IPS DF 6.9 (cell line): ENCODE results near the gene TMEM150A.

Experiments used
- DNase-seq: peaks from one replicate; pipeline ENCODE4 v3.0.0-alpha.2; 2013; ENCODE audit warnings: low read depth, low spot score
- H3K27ac ChIP-seq: one replicate; pipeline ENCODE4 v1.5.1; 2013; ENCODE audit warnings: low read length, control low read depth
- H3K27me3 ChIP-seq: 2 replicates; pipeline ENCODE4 v1.6.1; 2013; ENCODE audit warnings: mild to moderate bottlenecking, low read length; ENCODE audit not compliant: control insufficient read depth, insufficient read depth
- H3K36me3 ChIP-seq: 2 replicates; pipeline ENCODE4 v1.6.1; 2013; ENCODE audit warnings: low read length; ENCODE audit not compliant: control insufficient read depth, insufficient read depth
- H3K4me1 ChIP-seq: 2 replicates; pipeline ENCODE4 v1.6.1; 2013; ENCODE audit warnings: low read length; ENCODE audit not compliant: control insufficient read depth, insufficient read depth
- H3K4me3 ChIP-seq: 2 replicates; pipeline ENCODE4 v1.5.1; 2013; ENCODE audit warnings: mild to moderate bottlenecking, low read length
- H3K9me3 ChIP-seq: 2 replicates; pipeline ENCODE4 v1.6.1; 2013; ENCODE audit warnings: low read length, inconsistent platforms; ENCODE audit not compliant: control insufficient read depth, insufficient read depth
- WGBS: extraction: QIAGEN DNeasy Blood & Tissue Kit; methylation state at CpG from one replicate; pipeline ENCODE4 v1.1.7; 2013; ENCODE audit warnings: mixed read lengths, missing lambda C conversion rate; ENCODE audit not compliant: insufficient read length, insufficient coverage; 5-methylcytosine and 5-hydroxymethylcytosine counted together

TMEM150A gene, protein sequence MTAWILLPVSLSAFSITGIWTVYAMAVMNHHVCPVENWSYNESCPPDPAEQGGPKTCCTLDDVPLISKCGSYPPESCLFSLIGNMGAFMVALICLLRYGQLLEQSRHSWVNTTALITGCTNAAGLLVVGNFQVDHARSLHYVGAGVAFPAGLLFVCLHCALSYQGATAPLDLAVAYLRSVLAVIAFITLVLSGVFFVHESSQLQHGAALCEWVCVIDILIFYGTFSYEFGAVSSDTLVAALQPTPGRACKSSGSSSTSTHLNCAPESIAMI

DNA sequence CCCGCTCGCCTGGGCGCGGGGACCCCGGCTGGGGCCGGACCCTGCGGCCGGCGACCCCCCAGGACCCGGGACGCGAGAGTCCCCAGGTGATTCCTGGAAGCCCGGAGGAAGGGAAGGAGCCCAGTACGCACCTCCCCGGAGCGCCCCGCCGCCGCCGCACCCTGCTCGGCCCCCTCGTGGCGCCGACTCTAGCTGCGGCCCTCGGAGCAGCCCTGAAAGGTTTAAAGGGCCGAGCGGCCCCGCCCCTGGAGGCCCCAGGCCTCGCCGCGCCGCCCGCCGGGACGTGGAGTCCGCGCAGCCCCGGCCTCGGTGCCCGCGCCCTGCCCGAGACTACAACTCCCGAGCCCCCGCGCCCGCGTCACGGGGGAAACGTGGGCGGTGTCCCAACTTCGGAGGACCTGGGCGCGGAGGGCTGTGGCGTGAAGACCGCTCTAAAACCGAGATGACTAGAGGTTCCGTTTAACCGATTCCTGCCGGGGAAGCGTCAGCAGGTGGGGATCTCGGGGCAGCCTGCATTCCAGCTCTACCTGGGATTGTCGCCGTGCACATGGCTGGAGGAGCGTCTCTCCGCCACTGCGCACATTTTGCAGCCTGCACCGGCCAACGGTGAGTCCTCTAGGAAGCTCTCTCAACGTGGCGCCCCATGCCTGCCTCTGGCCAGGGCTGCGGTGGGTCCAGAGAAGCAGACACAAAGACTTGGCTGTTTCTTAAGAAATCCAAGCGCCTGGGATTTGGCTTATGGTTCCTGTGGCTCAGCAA is at the start of gene TMEM150A:
TMEM150A (minus strand) TSS at position 223 of the 759 bp plus-strand sequence. CDS start 750 bp downstream, outside the sequence.
- Histone ChIP-seq H3K36me3 (no peaks in the 10 kb centered on the region), H3K9me3 (no peaks in the 10 kb centered on the region), H3K4me1 (peaks cover 3% of the 10 kb centered on the region; the same call in 1 of the 2 replicates), H3K4me3 (peak within 1 kb of the TSS; percentile 98), H3K27ac (no peak within 1 kb of the TSS), H3K27me3 (no peaks in the 10 kb centered on the region)
- peak; percentile 66 for DNase-seq
- no CpG with 5 or more reads among the region's 73 CpGs for WGBS

DNA sequence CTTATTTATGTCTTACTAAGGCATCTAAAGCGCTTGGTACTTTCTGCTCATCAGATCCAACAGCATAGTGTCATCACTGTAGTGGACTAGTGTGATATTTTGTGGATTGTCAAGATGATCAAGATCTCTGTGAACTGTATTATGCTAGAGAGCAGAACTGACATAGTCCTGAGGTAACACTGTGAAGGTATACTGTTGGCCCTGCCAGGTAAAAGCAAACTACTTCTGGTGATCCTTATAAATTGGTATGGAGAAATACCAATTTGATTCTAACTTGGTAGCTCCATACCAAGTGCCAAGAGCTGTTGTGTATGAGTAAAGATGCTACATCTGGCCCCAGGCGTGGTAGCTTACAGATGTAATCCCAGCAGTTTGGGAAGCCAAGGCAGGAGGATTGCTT is 49.6 kb upstream of the TMEM150A start:
- Histone ChIP-seq H3K4me3 (no peak overlapping the region), H3K4me1 (no peaks in the 10 kb centered on the region), H3K27ac (no peak overlapping the region), H3K27me3 (no peaks in the 10 kb centered on the region), H3K36me3 (peaks cover 27% of the 10 kb centered on the region; the same call in 1 of the 2 replicates), H3K9me3 (no peaks in the 10 kb centered on the region)
- no peak for DNase-seq
- WGBS, result no CpG with 5 or more reads among the region's 2 CpGs

DNA sequence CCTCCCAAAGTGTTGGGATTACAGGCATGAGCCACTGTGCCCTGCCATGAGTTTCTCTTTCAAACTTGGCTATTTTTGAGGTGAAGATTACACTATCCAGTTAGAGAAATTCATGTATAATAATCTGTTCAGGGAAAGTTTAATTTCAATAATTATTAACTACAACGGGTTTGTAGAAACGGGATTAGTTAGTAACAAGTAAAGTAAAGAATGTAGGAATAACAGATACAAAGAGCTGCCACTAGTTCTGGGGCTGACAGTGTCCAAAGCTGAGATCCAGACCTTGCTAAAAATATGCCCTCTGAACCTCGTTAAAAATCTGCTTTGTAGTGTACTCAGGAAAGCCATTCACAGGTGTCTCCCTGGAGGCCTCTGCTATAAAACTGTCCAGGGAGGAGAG is 48.6 kb upstream of the TMEM150A start:
- Histone ChIP-seq H3K4me3 (no peak overlapping the region), H3K4me1 (no peaks in the 10 kb centered on the region), H3K9me3 (no peaks in the 10 kb centered on the region), H3K36me3 (peaks cover 28% of the 10 kb centered on the region; the same call in 1 of the 2 replicates), H3K27ac (no peak overlapping the region), H3K27me3 (no peaks in the 10 kb centered on the region)
- no peak for DNase-seq
- 100% methylated on average over 2 of the region's 3 CpGs for WGBS

DNA sequence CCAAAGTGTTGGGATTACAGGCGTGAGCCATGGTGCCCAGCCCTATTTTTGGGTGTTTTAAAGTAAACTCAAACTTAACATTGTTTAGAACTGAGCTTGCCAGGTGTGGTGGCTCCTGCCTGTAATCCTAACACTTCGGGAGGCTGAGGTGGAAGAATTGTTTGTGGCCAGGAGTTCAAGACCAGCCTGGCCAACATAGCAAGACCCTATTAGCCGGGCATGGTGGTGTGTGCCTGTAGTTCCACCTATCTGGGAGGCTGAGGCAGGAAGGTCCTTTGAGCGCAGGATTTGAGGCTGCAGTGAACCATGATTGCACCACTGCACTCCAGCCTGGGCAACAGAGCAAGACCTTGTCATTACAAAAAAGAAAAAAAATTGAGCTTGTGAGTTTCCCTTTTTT is 48.0 kb upstream of the TMEM150A start:
- DNase-seq, result no peak
- WGBS, result no CpG with 5 or more reads among the region's 4 CpGs
- Histone ChIP-seq H3K27ac (no peak overlapping the region), H3K27me3 (no peaks in the 10 kb centered on the region), H3K9me3 (no peaks in the 10 kb centered on the region), H3K4me1 (no peaks in the 10 kb centered on the region), H3K4me3 (no peak overlapping the region), H3K36me3 (peaks cover 32% of the 10 kb centered on the region; the same call in 1 of the 2 replicates)

DNA sequence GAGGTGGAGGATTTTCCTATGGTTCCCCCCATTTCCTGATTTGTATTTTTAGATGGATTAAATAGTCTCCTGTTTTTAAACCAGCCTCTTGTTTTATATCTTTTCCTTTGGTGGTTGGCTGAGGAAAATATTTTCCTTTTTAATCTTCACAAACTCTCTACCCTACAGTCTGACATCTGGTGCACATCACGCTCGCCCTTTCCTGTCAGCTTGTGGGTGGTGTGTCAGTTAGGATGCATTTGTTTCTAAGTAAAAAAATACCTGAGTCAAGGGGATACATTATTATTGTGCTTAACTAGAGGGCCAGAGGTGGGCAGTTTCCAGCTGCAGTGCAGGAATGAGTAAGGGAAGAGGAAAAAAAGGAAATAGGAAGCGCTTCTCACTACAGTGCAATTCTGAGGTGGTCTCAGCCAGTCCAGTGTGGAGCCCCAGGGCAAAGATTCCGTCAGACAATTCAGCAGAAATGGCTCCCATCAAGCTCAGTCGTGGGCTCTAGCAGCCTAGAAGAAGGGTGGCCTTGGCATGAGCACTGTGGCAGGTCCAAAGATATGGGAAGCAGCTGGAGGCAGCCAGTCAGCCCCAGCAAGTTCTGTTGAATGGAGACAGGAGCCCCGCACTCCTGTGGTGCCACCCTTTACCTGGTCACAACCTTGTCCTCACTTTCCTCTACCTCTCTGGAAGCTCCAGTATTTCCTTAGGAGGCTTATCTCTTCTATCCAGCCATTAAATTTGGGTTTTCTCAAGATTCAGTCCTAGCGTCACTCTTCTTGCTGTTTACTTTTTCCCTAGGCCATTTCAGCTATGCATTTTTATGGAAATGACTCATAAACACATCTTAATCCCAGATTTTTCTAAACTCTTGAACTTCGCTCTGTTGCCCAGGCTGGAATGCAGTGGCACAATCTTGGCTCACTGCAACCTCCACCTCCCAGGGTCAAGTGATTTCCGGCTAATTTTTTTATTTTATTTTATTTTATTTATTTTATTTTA is 47.0 kb upstream of the TMEM150A start:
- no peak for DNase-seq
- H3K4me3 ChIP-seq, result no peak overlapping the region
- peaks cover 37% of the 10 kb centered on the region for H3K36me3 ChIP-seq
- no peaks in the 10 kb centered on the region for H3K27me3 ChIP-seq
- WGBS, result no CpG with 5 or more reads among the region's 9 CpGs
- no peaks in the 10 kb centered on the region for H3K9me3 ChIP-seq
- no peaks in the 10 kb centered on the region for H3K4me1 ChIP-seq
- H3K27ac ChIP-seq, result no peak overlapping the region

DNA sequence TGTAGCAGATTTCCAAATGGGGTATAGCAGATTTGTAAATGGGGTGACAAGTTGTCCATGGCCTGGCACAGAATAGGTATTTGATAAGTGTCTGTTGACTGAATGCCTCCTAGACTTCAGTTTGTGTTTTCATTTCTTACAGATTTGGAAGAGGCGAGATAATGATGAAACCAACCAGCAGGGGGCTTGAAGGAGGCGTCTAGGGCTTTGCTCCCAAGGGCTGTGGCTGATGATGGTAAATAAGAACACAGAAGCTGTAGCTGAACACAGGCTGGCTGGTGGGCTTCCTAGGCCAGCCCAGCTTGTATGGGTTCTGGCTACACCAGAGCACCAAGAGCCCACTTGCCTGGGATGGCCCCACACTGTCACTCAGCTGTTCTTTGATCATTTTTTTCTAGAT is 46.1 kb upstream of the TMEM150A start:
- Histone ChIP-seq H3K27me3 (no peaks in the 10 kb centered on the region), H3K27ac (no peak overlapping the region), H3K4me1 (no peaks in the 10 kb centered on the region), H3K4me3 (no peak overlapping the region), H3K36me3 (peaks cover 40% of the 10 kb centered on the region), H3K9me3 (no peaks in the 10 kb centered on the region)
- no peak for DNase-seq
- WGBS, result no CpG with 5 or more reads among the region's 2 CpGs

DNA sequence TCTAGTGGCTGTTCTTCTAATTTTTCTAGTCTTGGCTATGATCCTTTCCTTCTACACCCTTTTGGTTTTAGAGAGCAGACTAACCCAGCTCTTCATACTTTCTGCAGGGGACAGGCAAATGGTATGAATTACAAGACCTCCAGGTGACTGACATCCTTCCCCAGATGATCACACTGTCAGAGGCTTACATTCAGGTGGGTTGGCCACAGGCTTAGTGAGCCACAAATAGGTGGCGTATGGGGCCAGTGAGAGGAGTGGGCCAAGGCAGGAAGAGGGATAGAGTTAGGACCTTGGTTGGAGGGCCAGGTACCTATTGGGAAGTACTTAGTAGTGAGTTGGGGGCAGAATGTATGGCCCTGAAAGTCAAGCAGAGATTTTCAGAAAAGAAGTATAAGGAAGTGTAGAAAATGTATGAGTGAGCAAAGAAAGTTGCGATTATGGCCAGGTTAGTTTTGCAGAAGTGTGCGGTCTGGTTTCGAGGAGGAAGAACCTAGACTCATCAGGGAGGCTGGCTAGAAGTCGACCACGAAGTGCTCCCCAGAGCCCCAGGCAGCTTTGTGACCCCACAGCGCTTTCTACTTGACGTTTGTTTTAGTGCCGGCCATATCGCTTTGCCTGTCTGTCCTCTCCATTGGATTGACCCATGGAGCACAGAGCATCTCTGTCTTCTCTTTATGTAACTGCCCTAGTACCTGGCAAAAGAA is 45.5 kb upstream of the TMEM150A start:
- H3K4me3 ChIP-seq, result no peak overlapping the region
- no peaks in the 10 kb centered on the region for H3K27me3 ChIP-seq
- H3K36me3 ChIP-seq, result peaks cover 40% of the 10 kb centered on the region
- WGBS, result no CpG with 5 or more reads among the region's 10 CpGs
- DNase-seq, result no peak
- H3K4me1 ChIP-seq, result no peaks in the 10 kb centered on the region
- no peaks in the 10 kb centered on the region for H3K9me3 ChIP-seq
- no peak overlapping the region for H3K27ac ChIP-seq

DNA sequence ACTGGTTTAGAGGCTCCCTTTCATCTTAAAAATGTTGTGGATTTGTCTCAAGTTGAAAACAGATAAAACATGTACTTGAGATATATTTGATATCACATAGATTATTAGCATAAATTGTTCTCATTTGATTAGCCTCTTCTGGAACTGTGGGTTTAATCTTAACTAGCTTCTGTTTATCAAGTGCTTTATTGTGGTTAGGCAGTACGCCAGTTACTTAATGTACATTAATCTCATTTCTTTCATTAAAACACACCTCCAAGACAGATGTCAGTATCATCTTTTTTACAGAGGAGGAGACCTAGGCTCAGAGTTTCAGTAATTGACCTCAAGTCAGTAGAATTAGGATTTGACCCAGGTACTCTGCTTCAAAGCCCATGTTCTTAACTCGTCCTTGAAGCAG is 43.7 kb upstream of the TMEM150A start:
- Histone ChIP-seq H3K9me3 (no peaks in the 10 kb centered on the region), H3K4me3 (no peak overlapping the region), H3K27ac (no peak overlapping the region), H3K4me1 (no peaks in the 10 kb centered on the region), H3K36me3 (peaks cover 47% of the 10 kb centered on the region), H3K27me3 (no peaks in the 10 kb centered on the region)
- WGBS, result no CpG with 5 or more reads among the region's 2 CpGs
- no peak for DNase-seq

DNA sequence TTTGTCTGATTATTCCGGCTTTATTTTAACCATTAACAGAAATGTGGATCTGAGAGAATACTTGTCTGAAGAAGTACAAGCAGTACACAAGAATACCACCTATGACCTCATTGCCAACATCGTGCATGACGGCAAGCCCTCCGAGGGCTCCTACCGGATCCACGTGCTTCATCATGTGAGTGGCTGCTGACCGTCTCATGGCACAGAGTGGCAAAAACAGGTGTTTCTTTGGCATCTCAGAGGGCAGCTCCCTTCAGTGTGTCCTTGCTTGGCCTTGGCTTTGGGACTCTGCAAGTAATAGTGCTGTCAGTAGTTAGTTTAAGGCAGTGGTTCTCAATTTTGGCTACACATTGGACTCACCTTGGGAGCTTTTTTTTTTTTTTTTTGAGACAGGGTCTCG is 42.4 kb upstream of the TMEM150A start:
- peaks cover 48% of the 10 kb centered on the region for H3K36me3 ChIP-seq
- H3K4me3 ChIP-seq, result no peak overlapping the region
- H3K27me3 ChIP-seq, result no peaks in the 10 kb centered on the region
- H3K4me1 ChIP-seq, result no peaks in the 10 kb centered on the region
- H3K27ac ChIP-seq, result no peak overlapping the region
- WGBS, result no CpG with 5 or more reads among the region's 8 CpGs
- no peak for DNase-seq
- H3K9me3 ChIP-seq, result no peaks in the 10 kb centered on the region
